ENCODE data around the gene TMEM63C.

DNA sequence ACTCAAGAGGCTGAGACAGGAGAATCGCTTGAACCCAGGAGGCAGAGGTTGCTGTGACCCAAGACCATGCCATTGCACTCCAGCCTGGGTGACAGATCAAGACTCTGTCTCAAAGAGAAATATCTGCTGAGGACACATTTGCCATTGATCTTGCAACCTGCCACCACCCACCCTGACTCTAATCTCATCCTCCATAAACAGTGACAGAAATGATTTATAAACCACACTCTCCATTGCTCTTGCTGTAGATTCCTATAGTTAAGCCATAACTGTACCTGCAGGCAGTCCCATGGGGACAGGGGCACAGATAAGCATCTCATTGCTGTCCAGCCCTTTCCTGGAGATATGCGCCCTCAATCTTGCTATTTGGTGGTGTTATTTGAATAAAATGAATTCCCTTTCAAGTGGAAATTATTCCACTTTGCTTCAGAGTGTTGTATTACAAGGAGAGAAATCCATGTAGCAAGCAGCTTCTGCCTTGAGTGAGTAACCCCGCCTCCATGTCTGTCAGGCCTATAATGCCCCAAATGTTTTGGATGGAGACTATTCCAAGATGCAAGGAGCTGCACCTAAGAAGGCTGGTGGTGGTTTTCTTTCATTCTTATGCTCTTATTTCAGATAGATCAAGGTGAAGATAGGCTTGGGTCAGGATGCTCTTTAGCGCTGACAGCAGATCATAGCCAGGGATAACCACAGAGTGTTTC is 37.0 kb upstream of the TMEM63C start:
- no peak for TF ChIP-seq EP300 (IDR thresholded peaks at IDR 0.05; ENCODE audit: borderline replicate concordance)
- no peak for TF ChIP-seq YY1 (IDR thresholded peaks at IDR 0.05; ENCODE audit: low read depth)
- no peak for TF ChIP-seq CEBPB (IDR thresholded peaks at IDR 0.05)
- TF ChIP-seq, protein P1, sequence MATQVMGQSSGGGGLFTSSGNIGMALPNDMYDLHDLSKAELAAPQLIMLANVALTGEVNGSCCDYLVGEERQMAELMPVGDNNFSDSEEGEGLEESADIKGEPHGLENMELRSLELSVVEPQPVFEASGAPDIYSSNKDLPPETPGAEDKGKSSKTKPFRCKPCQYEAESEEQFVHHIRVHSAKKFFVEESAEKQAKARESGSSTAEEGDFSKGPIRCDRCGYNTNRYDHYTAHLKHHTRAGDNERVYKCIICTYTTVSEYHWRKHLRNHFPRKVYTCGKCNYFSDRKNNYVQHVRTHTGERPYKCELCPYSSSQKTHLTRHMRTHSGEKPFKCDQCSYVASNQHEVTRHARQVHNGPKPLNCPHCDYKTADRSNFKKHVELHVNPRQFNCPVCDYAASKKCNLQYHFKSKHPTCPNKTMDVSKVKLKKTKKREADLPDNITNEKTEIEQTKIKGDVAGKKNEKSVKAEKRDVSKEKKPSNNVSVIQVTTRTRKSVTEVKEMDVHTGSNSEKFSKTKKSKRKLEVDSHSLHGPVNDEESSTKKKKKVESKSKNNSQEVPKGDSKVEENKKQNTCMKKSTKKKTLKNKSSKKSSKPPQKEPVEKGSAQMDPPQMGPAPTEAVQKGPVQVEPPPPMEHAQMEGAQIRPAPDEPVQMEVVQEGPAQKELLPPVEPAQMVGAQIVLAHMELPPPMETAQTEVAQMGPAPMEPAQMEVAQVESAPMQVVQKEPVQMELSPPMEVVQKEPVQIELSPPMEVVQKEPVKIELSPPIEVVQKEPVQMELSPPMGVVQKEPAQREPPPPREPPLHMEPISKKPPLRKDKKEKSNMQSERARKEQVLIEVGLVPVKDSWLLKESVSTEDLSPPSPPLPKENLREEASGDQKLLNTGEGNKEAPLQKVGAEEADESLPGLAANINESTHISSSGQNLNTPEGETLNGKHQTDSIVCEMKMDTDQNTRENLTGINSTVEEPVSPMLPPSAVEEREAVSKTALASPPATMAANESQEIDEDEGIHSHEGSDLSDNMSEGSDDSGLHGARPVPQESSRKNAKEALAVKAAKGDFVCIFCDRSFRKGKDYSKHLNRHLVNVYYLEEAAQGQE (IDR thresholded peaks at IDR 0.05; ENCODE audit: low read depth) = no peak
- no peak for TF ChIP-seq CREB1 (IDR thresholded peaks at IDR 0.05; ENCODE audit: low read depth)
- TF ChIP-seq, protein P2, sequence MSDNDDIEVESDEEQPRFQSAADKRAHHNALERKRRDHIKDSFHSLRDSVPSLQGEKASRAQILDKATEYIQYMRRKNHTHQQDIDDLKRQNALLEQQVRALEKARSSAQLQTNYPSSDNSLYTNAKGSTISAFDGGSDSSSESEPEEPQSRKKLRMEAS (IDR thresholded peaks at IDR 0.05) = no peak
- TF ChIP-seq TEAD4 (IDR thresholded peaks at IDR 0.05) = no peak
- TF ChIP-seq TAF1 (IDR thresholded peaks at IDR 0.05; ENCODE audit: low read depth) = no peak
- no peak for TF ChIP-seq TCF12 (IDR thresholded peaks at IDR 0.05; ENCODE audit: low read depth)
